Activated T-cell treated with anti-CD3 and anti-CD28 coated beads, Interleukin-2, amount 50 U/mL, for 72 hours (primary cell): Measurements from ENCODE around the gene CEMP1. TPM values are rescaled to one million over a fixed set of nuclear protein-coding genes. Genes with fewer than 3 reads are reported as not detected.

Source experiments
- ATAC-seq, 2 donors: fragments of 150-1000 bp; cut with Tn5 transposase; replicated peaks in 1 of 2; 2 replicates each; pipeline ENCODE4 v1.10.0; 2021; ENCODE audit warnings: moderate library complexity in 2 of 2, mild to moderate bottlenecking in 1 of 2
- DNase-seq, 2 donors: peaks; one replicate each; pipeline ENCODE4 v3.0.0; 2021 to 2022; ENCODE audit warnings: mixed read lengths in 1 of 2
- H3K27ac Mint-ChIP-seq: one replicate; pipeline ENCODE4 v1.8.0; 2022; ENCODE audit warnings: mild to moderate bottlenecking, moderate library complexity, mixed read lengths
- H3K27me3 Mint-ChIP-seq: one replicate; pipeline ENCODE4 v1.8.0; 2022; ENCODE audit warnings: low read depth, mixed read lengths
- H3K36me3 Mint-ChIP-seq, 2 donors: one replicate each; pipeline ENCODE4 v1.8.0; 2022; ENCODE audit warnings: mixed read lengths in 2 of 2, mild to moderate bottlenecking in 1 of 2; ENCODE audit not compliant: insufficient read depth in 2 of 2
- H3K4me1 Mint-ChIP-seq: one replicate; pipeline ENCODE4 v1.8.0; 2022; ENCODE audit warnings: low read depth, mixed read lengths
- H3K4me3 Mint-ChIP-seq, 2 donors: one replicate each; pipeline ENCODE4 v1.8.0; 2022; ENCODE audit warnings: mild to moderate bottlenecking in 2 of 2, mixed read lengths in 2 of 2, moderate library complexity in 2 of 2
- H3K9me3 Mint-ChIP-seq, 2 donors: one replicate each; pipeline ENCODE4 v1.8.0; 2022; ENCODE audit warnings: mixed read lengths in 2 of 2
- total RNA-seq, 2 donors: library from RNA; stranded (reverse); gene quantifications; one replicate each; pipeline ENCODE4 v1.2.3, GENCODE V29; 2022

CEMP1 gene
- total RNA-seq, 2 donors from 2014 or later: 0.30 TPM; not detected in 1

DNA sequence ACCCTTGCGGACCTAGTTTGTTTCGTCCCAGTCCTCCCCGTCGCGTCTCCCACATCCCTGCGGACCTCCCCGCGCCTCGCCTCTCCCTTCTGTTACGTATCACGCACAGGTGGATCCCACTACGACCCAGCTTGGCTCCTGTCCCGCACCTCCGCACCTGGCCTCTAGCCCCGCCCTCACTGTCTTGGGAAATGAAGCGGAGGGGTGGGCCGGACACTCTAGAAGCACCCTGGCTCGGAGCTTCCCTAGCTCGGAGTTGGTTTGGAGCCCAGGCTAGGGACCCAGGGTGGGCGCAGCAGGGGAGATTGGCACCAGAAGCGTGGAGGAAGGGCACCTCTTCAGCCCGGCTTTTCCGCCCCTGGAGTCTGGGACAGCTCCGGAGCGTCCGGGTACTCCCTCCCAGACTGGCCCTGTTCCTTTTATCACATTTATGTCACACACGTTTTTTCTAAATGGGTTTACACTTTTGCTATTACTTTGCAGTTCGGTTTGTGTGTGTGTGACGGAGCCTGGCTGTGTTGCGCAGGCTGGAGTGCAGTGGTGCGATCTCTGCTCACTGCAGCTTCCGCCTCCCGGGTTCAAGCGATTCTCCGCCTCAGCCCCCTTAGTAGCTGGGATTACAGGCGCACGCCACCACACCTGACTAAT lies 1.4 kb upstream of the CEMP1 start:
- peak overlapping the region; percentile 95 for H3K27ac Mint-ChIP-seq
- H3K9me3 Mint-ChIP-seq: no peaks in the 10 kb centered on the region
- ATAC-seq (peak; percentile 40 to 45), DNase-seq (peak; percentile 78 to 79)
- peak overlapping the region; percentile 94 to 100 for H3K4me3 Mint-ChIP-seq
- H3K36me3 Mint-ChIP-seq: peaks cover 2% of the 10 kb centered on the region in 2 donors
- H3K27me3 Mint-ChIP-seq: no peaks in the 10 kb centered on the region
- H3K4me1 Mint-ChIP-seq: peaks cover 36% of the 10 kb centered on the region

DNA sequence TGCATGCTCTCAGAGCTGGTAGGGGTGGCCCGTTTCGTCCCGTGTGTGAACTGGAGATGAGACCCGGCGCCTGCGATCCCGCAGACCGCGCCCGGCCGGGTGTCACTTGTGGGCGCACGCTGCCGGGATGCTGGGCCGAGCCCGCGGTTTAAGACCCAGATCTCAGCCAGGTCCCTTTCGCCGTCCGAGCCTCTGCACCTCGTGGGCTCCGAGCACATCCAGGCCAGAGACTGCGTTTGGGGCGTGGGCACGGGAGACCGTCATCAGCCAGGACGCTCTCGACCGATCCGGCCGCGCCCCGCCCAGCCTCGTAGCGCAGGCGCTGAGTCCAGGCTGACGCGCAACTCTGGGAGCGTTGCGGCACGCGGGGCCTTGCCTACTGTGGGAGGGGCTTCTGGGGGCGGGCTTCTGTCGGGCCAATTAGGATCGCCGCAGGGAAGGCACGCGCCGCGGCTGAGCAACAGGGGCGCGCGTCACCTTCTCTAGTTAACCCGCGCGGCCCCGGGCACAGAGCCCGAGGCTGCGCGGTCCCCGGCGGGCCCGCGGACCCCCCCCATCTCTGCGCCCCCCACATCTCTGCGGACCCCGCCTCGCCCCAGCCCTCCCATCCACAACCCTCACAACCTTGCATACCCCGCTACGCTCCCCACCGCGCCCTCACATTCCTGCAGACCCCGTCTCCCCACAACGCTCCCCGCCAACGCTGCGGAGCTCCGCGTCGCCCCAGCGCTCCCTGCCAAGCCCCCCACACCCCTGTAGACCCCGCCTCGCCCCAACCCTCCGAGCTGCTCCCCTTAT lies 687 bp upstream of the CEMP1 start:
- DNase-seq (peak; percentile 98 to 99), ATAC-seq (peak; percentile 90 to 92)
- H3K27me3 Mint-ChIP-seq: no peaks in the 10 kb centered on the region
- peak overlapping the region; percentile 94 to 100 for H3K4me3 Mint-ChIP-seq
- H3K9me3 Mint-ChIP-seq: no peaks in the 10 kb centered on the region
- H3K36me3 Mint-ChIP-seq: peaks cover 2 to 4% of the 10 kb centered on the region in 2 donors
- peaks cover 30% of the 10 kb centered on the region for H3K4me1 Mint-ChIP-seq
- peak overlapping the region; percentile 95 for H3K27ac Mint-ChIP-seq

DNA sequence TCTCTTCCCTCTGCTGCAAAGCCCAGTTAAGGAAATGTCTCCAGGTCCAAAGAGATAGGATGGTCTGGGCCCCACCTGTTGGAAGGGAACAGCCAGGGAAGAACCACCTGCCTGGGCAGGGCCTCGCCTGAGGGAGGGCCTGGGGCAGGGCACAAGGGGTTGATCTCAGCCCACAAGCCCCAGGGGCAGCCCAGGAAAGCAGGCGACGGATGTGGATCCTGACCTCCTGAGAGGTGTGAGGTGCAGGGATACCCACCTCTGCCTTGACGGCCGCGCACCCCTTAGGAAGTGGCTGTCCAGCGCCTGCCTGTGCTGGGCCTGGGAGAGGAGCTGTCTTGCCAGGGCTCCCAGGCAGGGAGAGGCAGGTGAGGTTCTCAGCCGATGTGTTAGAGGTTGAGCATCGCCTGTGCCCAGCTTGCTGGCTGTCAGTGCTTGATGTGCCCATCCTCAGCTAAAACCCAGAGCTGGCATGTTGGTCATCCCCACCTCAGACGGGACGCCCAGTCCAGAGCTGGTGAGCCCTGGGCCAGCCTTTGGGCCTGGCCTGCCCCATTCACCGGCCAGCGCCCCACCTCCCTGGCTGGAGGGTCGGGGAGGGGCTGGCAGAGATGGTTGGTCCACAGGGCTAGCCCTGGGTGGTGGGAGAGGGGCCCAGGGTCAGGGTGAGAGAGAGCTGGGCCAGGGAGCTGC lies 434 bp downstream of the CEMP1 start:
- peaks cover 25% of the 10 kb centered on the region for H3K4me1 Mint-ChIP-seq
- peaks cover 2 to 4% of the 10 kb centered on the region in 2 donors for H3K36me3 Mint-ChIP-seq
- H3K9me3 Mint-ChIP-seq: no peaks in the 10 kb centered on the region
- no peak for ATAC-seq
- H3K27ac Mint-ChIP-seq: no peak overlapping the region
- H3K4me3 Mint-ChIP-seq: peak overlapping the region; percentile 94 to 100
- no peaks in the 10 kb centered on the region for H3K27me3 Mint-ChIP-seq
- DNase-seq: no peak

DNA sequence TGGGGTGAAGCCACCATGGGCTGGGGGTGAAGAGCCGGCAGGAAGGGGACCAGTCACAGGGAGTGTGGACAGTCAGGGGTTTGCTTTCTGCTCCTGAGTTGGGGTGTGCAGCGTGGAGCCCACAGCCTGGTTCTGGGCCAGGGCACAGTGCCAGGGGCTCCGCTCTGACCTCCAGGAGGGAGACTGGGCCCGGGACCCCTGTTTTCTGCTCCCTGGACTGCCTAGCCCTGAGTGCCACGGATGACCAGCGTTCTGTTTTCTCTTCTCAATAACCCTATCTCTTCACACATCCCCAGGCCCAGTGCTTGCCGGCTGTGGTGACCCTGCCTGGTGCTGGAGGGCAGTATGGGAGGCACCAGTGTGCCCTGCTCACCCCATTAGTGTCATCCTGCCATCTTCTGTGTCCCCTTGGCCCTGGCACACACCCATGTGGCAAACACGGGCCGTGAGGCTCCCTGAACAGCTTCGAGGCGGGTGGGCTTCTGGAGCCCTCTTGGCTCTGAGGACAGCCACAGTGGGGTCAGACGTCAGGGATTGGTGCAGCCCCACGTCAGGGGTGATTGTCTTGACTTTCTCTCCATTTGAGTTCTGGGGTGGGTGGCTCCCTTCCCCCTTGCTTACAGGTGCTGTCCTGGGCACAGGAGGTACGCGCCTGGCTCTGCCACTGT lies 1.1 kb downstream of the CEMP1 start:
- Mint-ChIP-seq H3K27ac (no peak overlapping the region), H3K9me3 (no peaks in the 10 kb centered on the region), H3K4me3 (peak overlapping the region; percentile 34 to 57), H3K4me1 (peaks cover 25% of the 10 kb centered on the region), H3K27me3 (no peaks in the 10 kb centered on the region), H3K36me3 (peaks cover 2 to 4% of the 10 kb centered on the region in 2 donors)
- DNase-seq (no peak), ATAC-seq (no peak)

DNA sequence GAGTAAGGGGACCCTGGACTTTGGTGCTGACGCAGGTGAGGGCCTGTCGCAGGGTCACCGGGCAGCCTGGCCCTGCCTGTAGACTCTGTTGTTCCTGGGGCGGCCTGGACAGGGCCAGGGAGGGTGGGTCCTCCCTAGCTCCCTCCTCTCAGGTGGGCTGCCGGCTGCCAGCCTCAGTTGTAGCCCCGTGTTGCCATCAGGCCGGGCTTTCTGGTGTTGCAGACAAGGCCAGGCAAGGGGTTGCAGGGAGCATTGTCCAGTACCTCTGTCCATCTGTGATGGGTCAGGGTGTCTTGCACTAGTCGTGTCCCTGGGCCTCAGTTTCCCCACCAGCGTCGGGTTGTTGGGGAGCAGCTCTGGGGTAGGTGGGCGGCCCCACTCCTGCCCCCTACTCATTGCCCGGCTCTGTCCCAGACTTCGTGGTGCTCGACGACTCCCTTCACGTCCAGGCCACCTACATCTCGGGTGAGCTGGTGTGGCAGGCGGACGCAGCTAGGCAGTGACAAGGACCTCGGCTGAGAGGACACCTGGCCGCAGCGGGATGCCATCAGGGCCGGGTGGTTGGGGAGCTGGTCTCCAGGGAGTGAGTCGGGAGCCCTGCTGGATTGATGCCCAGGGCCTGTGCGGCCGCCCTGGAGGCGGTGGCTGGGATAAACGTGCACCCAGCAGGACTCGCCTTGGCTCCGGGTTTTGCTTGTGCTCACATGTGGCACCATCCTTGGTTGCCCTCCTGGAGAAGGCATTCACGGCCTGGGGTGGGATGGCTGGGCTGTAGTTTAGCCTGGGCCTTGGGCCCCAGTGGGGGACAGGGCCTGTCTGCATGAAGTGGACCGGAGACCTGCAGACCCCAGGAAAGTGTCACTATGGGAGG lies 1.9 kb downstream of the CEMP1 start:
- no peak overlapping the region for H3K27ac Mint-ChIP-seq
- DNase-seq (no peak), ATAC-seq (no peak)
- H3K27me3 Mint-ChIP-seq: no peaks in the 10 kb centered on the region
- no peak overlapping the region for H3K4me3 Mint-ChIP-seq
- peaks cover 24% of the 10 kb centered on the region for H3K4me1 Mint-ChIP-seq
- H3K36me3 Mint-ChIP-seq: peaks cover 2 to 4% of the 10 kb centered on the region in 2 donors
- no peaks in the 10 kb centered on the region for H3K9me3 Mint-ChIP-seq

DNA sequence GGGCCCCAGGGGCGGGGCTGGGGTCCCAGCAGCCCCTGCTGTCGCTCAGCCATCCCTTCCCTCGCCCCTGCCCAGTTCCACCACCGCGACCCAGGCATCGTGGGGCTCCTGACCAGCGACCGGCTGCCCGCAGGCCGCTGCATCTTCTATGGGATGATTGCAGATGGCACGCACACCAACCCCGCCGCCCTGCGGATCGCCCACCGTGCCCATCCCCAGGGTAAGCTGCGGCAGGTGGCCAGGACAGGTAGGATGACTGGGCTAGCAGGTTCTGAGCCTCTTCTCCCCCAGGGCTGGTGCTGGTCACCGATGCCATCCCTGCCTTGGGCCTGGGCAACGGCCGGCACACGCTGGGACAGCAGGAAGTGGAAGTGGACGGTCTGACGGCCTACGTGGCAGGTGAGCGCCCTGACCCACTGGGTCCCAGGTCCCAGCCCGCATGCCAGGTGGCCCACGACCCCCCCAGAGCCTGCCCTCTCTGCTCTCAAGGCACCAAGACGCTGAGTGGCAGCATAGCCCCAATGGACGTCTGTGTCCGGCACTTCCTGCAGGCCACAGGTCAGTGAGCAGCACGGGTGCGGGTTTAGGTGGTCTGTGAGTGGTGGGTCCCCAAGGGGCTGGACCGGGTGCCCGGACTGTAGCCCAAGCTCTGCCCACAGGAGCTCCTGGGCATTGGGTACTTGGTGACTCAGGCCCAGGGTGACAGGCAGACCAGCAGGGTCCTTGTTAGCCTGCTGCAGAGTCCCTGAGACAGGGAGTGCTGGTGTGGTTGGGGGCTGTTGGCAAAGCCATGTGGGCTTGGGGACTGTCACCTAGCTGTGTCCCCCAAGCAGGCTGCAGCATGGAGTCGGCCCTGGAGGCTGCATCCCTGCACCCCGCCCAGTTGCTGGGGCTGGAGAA lies 2.8 kb downstream of the CEMP1 start:
- Mint-ChIP-seq H3K27ac (no peak overlapping the region), H3K36me3 (peaks cover 2 to 4% of the 10 kb centered on the region in 2 donors), H3K9me3 (no peaks in the 10 kb centered on the region), H3K4me1 (peaks cover 16% of the 10 kb centered on the region), H3K27me3 (no peaks in the 10 kb centered on the region), H3K4me3 (no peak overlapping the region)
- no peak for ATAC-seq
- no peak for DNase-seq

DNA sequence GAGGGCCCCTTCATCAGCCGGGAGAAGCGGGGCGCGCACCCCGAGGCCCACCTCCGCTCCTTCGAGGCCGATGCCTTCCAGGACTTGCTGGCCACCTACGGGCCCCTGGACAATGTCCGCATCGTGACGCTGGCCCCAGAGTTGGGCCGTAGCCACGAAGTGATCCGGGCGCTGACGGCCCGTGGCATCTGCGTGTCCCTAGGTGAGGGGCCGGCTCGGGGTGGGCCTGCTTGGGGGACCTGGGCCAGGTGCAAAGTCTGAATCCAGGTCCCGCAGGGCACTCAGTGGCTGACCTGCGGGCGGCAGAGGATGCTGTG lies 3.5 kb downstream of the CEMP1 start:
- DNase-seq (no peak), ATAC-seq (no peak)
- Mint-ChIP-seq H3K36me3 (peaks cover 2 to 4% of the 10 kb centered on the region in 2 donors), H3K9me3 (no peaks in the 10 kb centered on the region), H3K27me3 (no peaks in the 10 kb centered on the region), H3K27ac (no peak overlapping the region), H3K4me1 (peaks cover 12% of the 10 kb centered on the region), H3K4me3 (no peak overlapping the region)

DNA sequence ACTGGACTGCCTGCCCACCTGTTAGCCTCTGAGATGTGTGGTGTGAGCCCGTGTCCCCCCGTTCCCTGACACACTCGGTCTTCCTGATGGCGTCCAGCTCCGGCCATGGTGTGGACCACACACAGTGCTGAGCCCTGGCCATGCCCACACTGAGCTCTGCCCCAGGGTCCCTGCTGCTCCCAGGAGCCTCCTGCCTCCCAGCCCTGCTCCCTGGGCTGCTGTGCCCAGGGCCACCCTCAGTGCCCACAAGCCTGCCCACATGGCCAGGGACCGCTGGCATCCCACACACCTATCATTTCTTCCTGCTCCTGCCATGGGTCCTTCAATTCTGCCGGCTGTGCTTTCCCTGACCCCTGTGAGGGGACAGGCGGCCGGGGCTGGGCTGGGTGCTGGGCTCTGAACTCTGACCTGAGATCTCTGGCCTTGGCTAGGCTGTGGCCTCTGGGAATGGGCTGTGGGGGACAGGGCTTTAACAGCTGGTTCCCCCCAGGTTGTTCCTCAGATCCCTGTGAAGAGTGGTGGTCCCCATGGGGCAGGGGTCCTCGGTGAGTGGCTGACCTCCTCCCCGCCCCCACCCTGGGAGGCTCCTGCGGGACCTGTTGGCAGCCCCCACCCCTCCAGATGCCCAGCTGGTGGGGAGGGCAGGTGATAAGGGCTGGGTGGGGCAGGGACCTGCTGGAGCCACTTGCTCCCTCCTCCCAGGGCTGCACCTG lies 4.0 kb downstream of the CEMP1 start:
- H3K4me1 Mint-ChIP-seq: peaks cover 8% of the 10 kb centered on the region
- H3K9me3 Mint-ChIP-seq: no peaks in the 10 kb centered on the region
- DNase-seq (no peak), ATAC-seq (no peak)
- H3K36me3 Mint-ChIP-seq: peaks cover 0 to 4% of the 10 kb centered on the region in 2 donors
- no peak overlapping the region for H3K27ac Mint-ChIP-seq
- H3K27me3 Mint-ChIP-seq: no peaks in the 10 kb centered on the region
- no peak overlapping the region for H3K4me3 Mint-ChIP-seq

DNA sequence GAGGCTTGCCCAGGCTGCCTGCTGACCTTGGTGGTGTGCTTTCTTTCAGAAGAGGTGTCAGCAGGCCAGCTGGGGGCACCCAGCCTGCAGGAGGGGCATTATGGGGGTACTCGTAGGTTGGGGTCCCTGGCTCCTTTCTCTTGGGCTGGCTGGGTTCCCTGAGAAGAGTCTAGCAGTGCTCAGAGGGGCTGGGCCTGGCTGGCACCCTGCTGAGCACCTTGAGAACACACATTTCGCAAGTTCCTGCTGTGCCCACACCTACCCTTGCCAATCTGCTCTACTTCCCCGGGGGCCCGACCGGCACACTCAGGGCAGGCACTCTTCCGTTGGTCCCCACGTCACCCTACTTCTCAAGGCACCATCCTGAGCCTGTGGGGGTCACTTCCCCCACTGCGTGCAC lies 5.1 kb downstream of the CEMP1 start:
- ATAC-seq (no peak), DNase-seq (no peak)
- H3K27ac Mint-ChIP-seq: no peak overlapping the region
- peaks cover under 1 to 4% of the 10 kb centered on the region in 2 donors for H3K36me3 Mint-ChIP-seq
- no peaks in the 10 kb centered on the region for H3K9me3 Mint-ChIP-seq
- H3K4me3 Mint-ChIP-seq: no peak overlapping the region
- peaks cover 7% of the 10 kb centered on the region for H3K4me1 Mint-ChIP-seq
- H3K27me3 Mint-ChIP-seq: no peaks in the 10 kb centered on the region

DNA sequence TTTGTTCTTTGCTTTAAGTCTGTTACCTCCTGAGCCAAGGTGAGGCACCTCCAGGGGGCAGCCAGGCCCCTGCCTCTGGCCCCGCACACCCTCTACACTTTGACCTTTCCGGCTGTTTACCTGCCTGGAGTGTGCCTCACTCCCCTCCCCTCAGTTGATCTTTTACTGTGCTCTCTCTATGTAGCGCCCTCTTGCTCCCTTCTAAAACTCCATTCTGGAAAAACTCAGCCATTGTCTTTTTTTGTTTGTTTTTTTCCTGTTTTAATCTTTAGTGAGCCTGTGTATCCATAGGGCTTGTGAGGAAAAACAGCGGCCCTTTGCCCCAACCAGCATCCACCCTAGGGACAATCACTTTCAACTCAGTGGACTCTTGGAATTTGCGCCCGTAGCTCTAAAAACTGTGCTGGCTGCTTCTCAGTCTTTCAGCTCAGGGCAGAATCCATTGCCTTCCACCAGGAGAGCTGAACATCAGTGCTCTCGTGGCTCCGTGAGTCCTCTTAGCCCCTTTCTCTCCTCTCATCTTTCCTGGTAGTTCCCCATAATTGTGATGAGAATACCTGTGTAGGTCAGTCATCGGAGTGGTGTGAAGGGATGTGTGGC lies 6.8 kb downstream of the CEMP1 start:
- Mint-ChIP-seq H3K9me3 (no peaks in the 10 kb centered on the region), H3K27me3 (no peaks in the 10 kb centered on the region), H3K27ac (peak overlapping the region; percentile 90), H3K36me3 (peaks cover 2 to 5% of the 10 kb centered on the region in 2 donors), H3K4me1 (peaks cover 18% of the 10 kb centered on the region), H3K4me3 (no peak overlapping the region)
- ATAC-seq (no peak), DNase-seq (no peak)

DNA sequence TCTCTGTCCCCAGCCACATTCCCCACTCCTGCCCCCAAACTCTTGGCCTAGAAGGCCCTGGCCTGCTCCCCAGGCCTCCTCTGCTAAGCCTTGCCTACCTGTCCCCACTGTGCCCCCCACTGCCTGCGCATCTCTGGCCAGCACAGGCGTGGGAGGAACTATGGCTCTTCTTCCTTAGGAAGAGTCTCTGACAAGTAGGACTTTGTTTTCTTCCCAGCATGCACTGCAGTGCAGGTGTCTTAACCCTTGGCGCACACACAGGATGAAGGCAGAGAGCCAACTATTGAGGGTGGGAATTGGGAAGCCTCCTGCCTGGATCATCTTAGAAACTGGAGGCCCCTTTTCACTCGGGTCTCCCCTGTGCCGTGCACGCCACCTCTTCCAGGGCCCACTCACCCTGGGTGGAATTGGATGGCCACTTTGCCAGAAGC lies 7.4 kb downstream of the CEMP1 start:
- Mint-ChIP-seq H3K27me3 (no peaks in the 10 kb centered on the region), H3K27ac (peak overlapping the region; percentile 13), H3K4me3 (no peak overlapping the region), H3K9me3 (no peaks in the 10 kb centered on the region), H3K36me3 (peaks cover 2 to 5% of the 10 kb centered on the region in 2 donors), H3K4me1 (peaks cover 24% of the 10 kb centered on the region)
- ATAC-seq (no peak), DNase-seq (no peak)
